Right lobe of liver (tissue), 4 donors: ENCODE results near the gene ADAMTS2.

ENCODE experiments used
- POLR2A ChIP-seq: fragments of 450-650 bp; IDR thresholded peaks from one replicate; pipeline ENCODE4 v1.6.1; 2017; ENCODE audit warnings: antibody characterized with exemption, mild to moderate bottlenecking
- TF ChIP-seq, protein P1 (sequence below), 4 donors: fragments of 200-600 bp in 3 of 4; fragments of 450-650 bp in 1 of 4; IDR thresholded peaks; one replicate each; pipeline versions ENCODE4 v1.5.1 to v1.8.0; 2016 to 2022; ENCODE audit warnings: antibody characterized with exemption in 4 of 4, mild to moderate bottlenecking in 2 of 4
- donor health status: DM: no; HTN: no; CAD: no.
- donor health status: DM: no; HTN: no; CAD: no.
- donor health status: DM: no; HTN: yes; CAD: no.

DNA sequence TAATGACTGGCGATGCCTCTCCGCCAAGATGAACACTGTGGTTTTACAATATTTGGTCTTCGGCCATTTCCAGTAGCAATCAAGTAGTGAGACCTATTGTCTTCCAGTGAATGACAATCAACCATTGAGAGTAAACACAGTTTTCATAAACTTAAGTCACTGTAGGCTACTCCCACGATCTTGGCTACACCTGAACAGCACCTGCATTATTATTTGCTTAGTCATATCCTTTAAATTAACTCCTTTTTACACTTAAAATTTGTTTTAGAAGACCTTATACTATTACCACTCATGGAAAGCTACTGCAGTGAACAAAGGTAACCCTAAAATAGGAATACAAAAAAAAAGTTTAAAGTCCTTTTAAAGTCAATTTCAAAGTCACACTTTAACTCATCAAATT is 226.9 kb downstream of the ADAMTS2 start:
- TF ChIP-seq, protein P1, sequence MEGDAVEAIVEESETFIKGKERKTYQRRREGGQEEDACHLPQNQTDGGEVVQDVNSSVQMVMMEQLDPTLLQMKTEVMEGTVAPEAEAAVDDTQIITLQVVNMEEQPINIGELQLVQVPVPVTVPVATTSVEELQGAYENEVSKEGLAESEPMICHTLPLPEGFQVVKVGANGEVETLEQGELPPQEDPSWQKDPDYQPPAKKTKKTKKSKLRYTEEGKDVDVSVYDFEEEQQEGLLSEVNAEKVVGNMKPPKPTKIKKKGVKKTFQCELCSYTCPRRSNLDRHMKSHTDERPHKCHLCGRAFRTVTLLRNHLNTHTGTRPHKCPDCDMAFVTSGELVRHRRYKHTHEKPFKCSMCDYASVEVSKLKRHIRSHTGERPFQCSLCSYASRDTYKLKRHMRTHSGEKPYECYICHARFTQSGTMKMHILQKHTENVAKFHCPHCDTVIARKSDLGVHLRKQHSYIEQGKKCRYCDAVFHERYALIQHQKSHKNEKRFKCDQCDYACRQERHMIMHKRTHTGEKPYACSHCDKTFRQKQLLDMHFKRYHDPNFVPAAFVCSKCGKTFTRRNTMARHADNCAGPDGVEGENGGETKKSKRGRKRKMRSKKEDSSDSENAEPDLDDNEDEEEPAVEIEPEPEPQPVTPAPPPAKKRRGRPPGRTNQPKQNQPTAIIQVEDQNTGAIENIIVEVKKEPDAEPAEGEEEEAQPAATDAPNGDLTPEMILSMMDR (IDR thresholded peaks at IDR 0.05), result no peak
- no peak for TF ChIP-seq POLR2A
